ENCODE results near the gene AVPR1A. TPM values are rescaled to one million over a fixed set of nuclear protein-coding genes. Genes with fewer than 3 reads are reported as not detected.
A peak's percentile ranks its signal among the peaks of the same experiment; 100 is the strongest.
"Not testable (repeated sequence)": the region's sequence is repeated elsewhere in the genome, so short reads cannot be mapped to it uniquely, and the experiment has no call there.

The AVPR1A gene
- total RNA-seq (not detected), polyA plus RNA-seq (not detected)

- Mint-ChIP-seq H3K9me3 (peaks cover 0 to 11% (median 7%) of the 10 kb centered on the region in 5 donors), H3K27me3 (peaks cover 22 to 66% of the 10 kb centered on the region in 2 donors), H3K36me3 (no peaks in the 10 kb centered on the region), H3K27ac (peak within 1 kb of the TSS in 1 of 8 donors; percentile 14), H3K4me3 (peak within 1 kb of the TSS in 2 of 7 donors; percentile 33 to 45), H3K4me1 (peaks cover 1 to 15% (median 12%) of the 10 kb centered on the region in 3 donors)
- Histone ChIP-seq H3K27me3 (ENCODE audit: insufficient read depth, low read length, poor library complexity, severe bottlenecking) (peaks cover 5% of the 10 kb centered on the region), H3K27ac (ENCODE audit: low read depth, low read length) (no peak within 1 kb of the TSS), H3K4me1 (ENCODE audit: insufficient read depth, low read length) (no peaks in the 10 kb centered on the region), H3K4me3 (ENCODE audit: low read length) (no peak within 1 kb of the TSS), H3K9me3 (ENCODE audit: low read length) (no peaks in the 10 kb centered on the region), H3K36me3 (ENCODE audit: insufficient read depth, low read length) (no peaks in the 10 kb centered on the region)
- no peak for DNase-seq
- ChIA-PET POLR2A (no interaction called here), CTCF (no interaction called here)
Observed at GRCh38 chr12:63150713-63151622, at the start of gene AVPR1A. Gene AVPR1A, minus strand, starts transcription at chr12:63151201. Its CDS starts 365 bp downstream, at chr12:63150836.

GRCh38 chr12:63196168-63196567, 45.2 kb upstream of the AVPR1A start:
- Histone ChIP-seq H3K4me1 (ENCODE audit: insufficient read depth, low read length) (no peaks in the 10 kb centered on the region), H3K4me3 (ENCODE audit: low read length) (no peak overlapping the region), H3K27ac (ENCODE audit: low read depth, low read length) (no peak overlapping the region), H3K9me3 (ENCODE audit: low read length) (no peaks in the 10 kb centered on the region), H3K36me3 (ENCODE audit: insufficient read depth, low read length) (no peaks in the 10 kb centered on the region), H3K27me3 (ENCODE audit: insufficient read depth, low read length, poor library complexity, severe bottlenecking) (no peaks in the 10 kb centered on the region)
- no peak for DNase-seq
- no peaks in the 10 kb centered on the region for H3K27me3 Mint-ChIP-seq
- peaks cover 2 to 7% (median 5%) of the 10 kb centered on the region in 5 donors for H3K9me3 Mint-ChIP-seq
- ChIA-PET CTCF (no interaction called here), POLR2A (no interaction called here)
- H3K27ac Mint-ChIP-seq = no peak overlapping the region
- H3K36me3 Mint-ChIP-seq = no peaks in the 10 kb centered on the region
- H3K4me3 Mint-ChIP-seq = no peak overlapping the region
- no peaks in the 10 kb centered on the region for H3K4me1 Mint-ChIP-seq

GRCh38 chr12:63179224-63179623, 28.2 kb upstream of the AVPR1A start:
- Mint-ChIP-seq H3K4me1 (no peaks in the 10 kb centered on the region), H3K4me3 (no peak overlapping the region), H3K27ac (no peak overlapping the region), H3K9me3 (peaks cover 13 to 31% (median 25%) of the 10 kb centered on the region in 5 donors), H3K36me3 (no peaks in the 10 kb centered on the region), H3K27me3 (peaks cover 0 to 2% of the 10 kb centered on the region in 2 donors)
- CTCF ChIA-PET = no interaction called here
- no peak overlapping the region for H3K27ac ChIP-seq (ENCODE audit: low read depth, low read length)
- DNase-seq = no peak
- H3K9me3 ChIP-seq (ENCODE audit: low read length) = no peaks in the 10 kb centered on the region
- no peaks in the 10 kb centered on the region for H3K27me3 ChIP-seq (ENCODE audit: insufficient read depth, low read length, poor library complexity, severe bottlenecking)
- H3K4me3 ChIP-seq (ENCODE audit: low read length) = no peak overlapping the region
- H3K4me1 ChIP-seq (ENCODE audit: insufficient read depth, low read length) = no peaks in the 10 kb centered on the region
- POLR2A ChIA-PET = no interaction called here
- H3K36me3 ChIP-seq (ENCODE audit: insufficient read depth, low read length) = no peaks in the 10 kb centered on the region

GRCh38 chr12:63170321-63170720, 19.3 kb upstream of the AVPR1A start:
- Mint-ChIP-seq H3K4me3 (no peak overlapping the region), H3K4me1 (no peaks in the 10 kb centered on the region), H3K27me3 (peaks cover 0 to under 1% of the 10 kb centered on the region in 2 donors), H3K9me3 (peaks cover 3 to 14% (median 7%) of the 10 kb centered on the region in 5 donors), H3K36me3 (no peaks in the 10 kb centered on the region), H3K27ac (no peak overlapping the region)
- no peak overlapping the region for H3K4me3 ChIP-seq (ENCODE audit: low read length)
- ChIA-PET CTCF (no interaction called here), POLR2A (no interaction called here)
- no peak overlapping the region for H3K27ac ChIP-seq (ENCODE audit: low read depth, low read length)
- no peaks in the 10 kb centered on the region for H3K9me3 ChIP-seq (ENCODE audit: low read length)
- H3K36me3 ChIP-seq (ENCODE audit: insufficient read depth, low read length) = no peaks in the 10 kb centered on the region
- no peak for DNase-seq
- no peaks in the 10 kb centered on the region for H3K27me3 ChIP-seq (ENCODE audit: insufficient read depth, low read length, poor library complexity, severe bottlenecking)
- H3K4me1 ChIP-seq (ENCODE audit: insufficient read depth, low read length) = no peaks in the 10 kb centered on the region

GRCh38 chr12:63167741-63168140, 16.7 kb upstream of the AVPR1A start:
- H3K4me1 ChIP-seq (ENCODE audit: insufficient read depth, low read length); H3K9me3 ChIP-seq (ENCODE audit: low read length); H3K4me3 Mint-ChIP-seq; H3K27ac Mint-ChIP-seq; CTCF ChIA-PET; H3K27me3 Mint-ChIP-seq; POLR2A ChIA-PET; H3K36me3 Mint-ChIP-seq; H3K4me3 ChIP-seq (ENCODE audit: low read length); H3K36me3 ChIP-seq (ENCODE audit: insufficient read depth, low read length); DNase-seq; H3K9me3 Mint-ChIP-seq; H3K27ac ChIP-seq (ENCODE audit: low read depth, low read length); H3K4me1 Mint-ChIP-seq; H3K27me3 ChIP-seq (ENCODE audit: insufficient read depth, low read length, poor library complexity, severe bottlenecking): not testable (repeated sequence)

- Histone ChIP-seq H3K36me3 (ENCODE audit: insufficient read depth, low read length) (no peaks in the 10 kb centered on the region), H3K4me1 (ENCODE audit: insufficient read depth, low read length) (no peaks in the 10 kb centered on the region), H3K9me3 (ENCODE audit: low read length) (no peaks in the 10 kb centered on the region), H3K27ac (ENCODE audit: low read depth, low read length) (no peak overlapping the region), H3K27me3 (ENCODE audit: insufficient read depth, low read length, poor library complexity, severe bottlenecking) (no peaks in the 10 kb centered on the region), H3K4me3 (ENCODE audit: low read length) (no peak overlapping the region)
- no peaks in the 10 kb centered on the region for H3K36me3 Mint-ChIP-seq
- peaks cover 0 to 7% (median 0%) of the 10 kb centered on the region in 5 donors for H3K9me3 Mint-ChIP-seq
- no peak overlapping the region for H3K27ac Mint-ChIP-seq
- ChIA-PET CTCF (no interaction called here), POLR2A (no interaction called here)
- H3K27me3 Mint-ChIP-seq = no peaks in the 10 kb centered on the region
- DNase-seq = no peak
- H3K4me1 Mint-ChIP-seq = no peaks in the 10 kb centered on the region
- H3K4me3 Mint-ChIP-seq = no peak overlapping the region
Observed at GRCh38 chr12:63164911-63165310, 13.9 kb upstream of the AVPR1A start.

GRCh38 chr12:63163541-63163940, 12.5 kb upstream of the AVPR1A start:
- POLR2A ChIA-PET = no interaction called here

GRCh38 chr12:63155375-63155774, 4.4 kb upstream of the AVPR1A start:
- DNase-seq = no peak
- Histone ChIP-seq H3K4me1 (ENCODE audit: insufficient read depth, low read length) (no peaks in the 10 kb centered on the region), H3K27ac (ENCODE audit: low read depth, low read length) (no peak overlapping the region), H3K27me3 (ENCODE audit: insufficient read depth, low read length, poor library complexity, severe bottlenecking) (peaks cover 5% of the 10 kb centered on the region), H3K36me3 (ENCODE audit: insufficient read depth, low read length) (no peaks in the 10 kb centered on the region), H3K4me3 (ENCODE audit: low read length) (no peak overlapping the region), H3K9me3 (ENCODE audit: low read length) (no peaks in the 10 kb centered on the region)
- POLR2A ChIA-PET = no interaction called here
- Mint-ChIP-seq H3K4me3 (no peak overlapping the region), H3K9me3 (peaks cover 0 to 8% (median 2%) of the 10 kb centered on the region in 5 donors), H3K36me3 (no peaks in the 10 kb centered on the region), H3K4me1 (peaks cover 0 to 12% (median 9%) of the 10 kb centered on the region in 3 donors), H3K27me3 (peaks cover 16 to 39% of the 10 kb centered on the region in 2 donors), H3K27ac (no peak overlapping the region)
- CTCF ChIA-PET = no interaction called here

More at GRCh38 chr12:63163541-63163940, 12.5 kb upstream of the AVPR1A start:
- Histone ChIP-seq H3K36me3 (ENCODE audit: insufficient read depth, low read length) (no peaks in the 10 kb centered on the region), H3K9me3 (ENCODE audit: low read length) (no peaks in the 10 kb centered on the region), H3K27me3 (ENCODE audit: insufficient read depth, low read length, poor library complexity, severe bottlenecking) (no peaks in the 10 kb centered on the region), H3K4me1 (ENCODE audit: insufficient read depth, low read length) (no peaks in the 10 kb centered on the region), H3K27ac (ENCODE audit: low read depth, low read length) (no peak overlapping the region), H3K4me3 (ENCODE audit: low read length) (no peak overlapping the region)
- Mint-ChIP-seq H3K27me3 (no peaks in the 10 kb centered on the region), H3K27ac (no peak overlapping the region), H3K36me3 (no peaks in the 10 kb centered on the region), H3K4me1 (no peaks in the 10 kb centered on the region), H3K9me3 (peaks cover 0 to 7% (median 0%) of the 10 kb centered on the region in 5 donors), H3K4me3 (no peak overlapping the region)
- CTCF ChIA-PET = no interaction called here
- DNase-seq = no peak
